Mesendoderm (in vitro differentiated cells): Measurements from ENCODE around the gene AGPS.

Experiments used
- DNase-seq: peaks from one replicate; pipeline ENCODE4 v3.0.0; 2013
- H2AK5ac ChIP-seq: 2 replicates; pipeline ENCODE4 v1.6.1; 2013; ENCODE audit warnings: low read length, inconsistent platforms
- H2BK120ac ChIP-seq: 2 replicates; pipeline ENCODE4 v1.6.1; 2013; ENCODE audit warnings: low read depth, mild to moderate bottlenecking, low read length, moderate library complexity, mixed read lengths
- H2BK15ac ChIP-seq: replicated peaks from 2 replicates; pipeline ENCODE4 v1.6.1; 2013; ENCODE audit warnings: low read depth, mild to moderate bottlenecking, moderate library complexity
- H2BK5ac ChIP-seq: 2 replicates; pipeline ENCODE4 v1.6.1; 2013; ENCODE audit warnings: low read length, inconsistent platforms
- H3K18ac ChIP-seq: 2 replicates; pipeline ENCODE4 v1.6.1; 2013; ENCODE audit warnings: mild to moderate bottlenecking, low read length, mixed read lengths
- H3K23ac ChIP-seq: one replicate; pipeline ENCODE4 v1.6.1; 2013; ENCODE audit warnings: low read length
- H3K27ac ChIP-seq: 2 replicates; pipeline ENCODE4 v1.5.1; 2013; ENCODE audit warnings: low read depth, mild to moderate bottlenecking, inconsistent platforms, low read length, moderate library complexity
- H3K27me3 ChIP-seq: 2 replicates; pipeline ENCODE4 v1.6.1; 2013; ENCODE audit warnings: low read length, control low read depth, mild to moderate bottlenecking, inconsistent platforms; ENCODE audit not compliant: insufficient read depth, poor library complexity
- H3K36me3 ChIP-seq: 2 replicates; pipeline ENCODE4 v1.6.1; 2013; ENCODE audit warnings: low read length, inconsistent platforms; ENCODE audit not compliant: control insufficient read depth, insufficient read depth
- H3K4ac ChIP-seq: one replicate; pipeline ENCODE4 v1.6.1; 2013; ENCODE audit warnings: low read depth, mild to moderate bottlenecking, low read length, moderate library complexity
- H3K4me1 ChIP-seq: 2 replicates; pipeline ENCODE4 v1.6.1; 2013; ENCODE audit warnings: low read depth, low read length, inconsistent platforms; ENCODE audit not compliant: control insufficient read depth
- H3K4me2 ChIP-seq: 2 replicates; pipeline ENCODE4 v1.6.1; 2013; ENCODE audit warnings: low read length
- H3K4me3 ChIP-seq: 2 replicates; pipeline ENCODE4 v1.5.1; 2013; ENCODE audit warnings: mild to moderate bottlenecking, low read length
- H3K56ac ChIP-seq: one replicate; pipeline ENCODE4 v1.6.1; 2013; ENCODE audit warnings: low read length
- H3K79me1 ChIP-seq: 2 replicates; pipeline ENCODE4 v1.6.1; 2013; ENCODE audit warnings: low read length, inconsistent platforms
- H3K79me2 ChIP-seq: 2 replicates; pipeline ENCODE4 v1.6.1; 2013; ENCODE audit warnings: mild to moderate bottlenecking, low read length; ENCODE audit not compliant: control insufficient read depth, insufficient read depth
- H3K9ac ChIP-seq: 2 replicates; pipeline ENCODE4 v1.6.1; 2013; ENCODE audit warnings: low read length, inconsistent platforms
- H4K5ac ChIP-seq: one replicate; pipeline ENCODE4 v1.6.1; 2013; ENCODE audit warnings: low read length
- H4K8ac ChIP-seq: one replicate; pipeline ENCODE4 v1.6.1; 2013; ENCODE audit warnings: low read depth, mild to moderate bottlenecking, control low read depth, low read length, moderate library complexity
- WGBS: extraction: QIAGEN DNeasy Blood & Tissue Kit; methylation state at CpG from one replicate; pipeline ENCODE4 v1.1.7; 2013; ENCODE audit warnings: low lambda C conversion rate, missing lambda C conversion rate; ENCODE audit not compliant: insufficient coverage; ENCODE audit errors: extremely low coverage; 5-methylcytosine and 5-hydroxymethylcytosine counted together

The AGPS gene

DNA sequence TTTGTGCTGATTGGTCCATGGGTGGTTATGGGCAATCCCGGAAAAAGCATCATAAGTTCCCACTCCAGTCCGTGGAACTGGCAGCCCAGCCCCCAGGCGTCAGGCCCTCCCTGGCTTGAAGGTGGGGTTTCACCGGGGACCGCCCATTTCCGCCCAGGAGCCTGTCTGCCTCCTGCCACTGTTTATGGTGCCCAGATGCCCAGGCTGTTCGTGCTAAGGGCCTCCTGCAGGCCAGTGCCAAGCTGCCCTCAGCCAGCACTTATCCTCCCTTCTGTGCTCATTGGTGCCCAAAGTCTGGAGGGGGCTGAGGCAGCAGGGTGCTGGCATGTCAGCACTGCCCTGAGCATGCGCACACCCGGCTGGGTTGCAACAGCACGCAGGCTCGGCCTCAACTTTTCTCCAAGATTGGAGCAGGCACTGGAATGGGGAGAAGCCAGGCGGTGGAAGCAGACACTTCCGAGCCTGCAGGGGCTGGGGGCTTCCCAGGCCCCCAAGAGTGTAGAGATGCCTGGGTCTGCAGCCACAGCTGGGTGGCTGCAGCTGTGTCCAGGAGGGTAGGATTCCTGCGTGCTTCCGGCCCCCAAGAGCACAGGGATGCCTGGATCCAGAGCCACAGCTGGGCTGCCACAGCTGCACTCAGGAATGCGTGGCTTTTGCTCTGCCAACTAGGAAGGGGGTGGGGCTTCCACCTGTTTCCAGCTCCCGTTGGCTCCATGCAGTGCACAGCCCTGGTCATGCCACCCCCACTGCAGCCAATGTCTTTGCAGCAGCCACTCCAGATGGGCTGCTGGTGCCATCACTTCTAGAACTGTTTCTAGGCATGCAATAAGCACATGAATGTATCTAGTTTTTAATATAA lies 74.0 kb downstream of the AGPS start:
- Histone ChIP-seq H3K27ac (no peak overlapping the region), H2AK5ac (no peak overlapping the region), H3K56ac (no peak overlapping the region), H4K5ac (no peak overlapping the region), H2BK120ac (no peak overlapping the region), H3K79me2 (no peaks in the 10 kb centered on the region), H3K4me2 (no peak overlapping the region), H2BK5ac (no peak overlapping the region), H3K79me1 (no peaks in the 10 kb centered on the region), H3K9ac (no peak overlapping the region), H4K8ac (no peak overlapping the region), H2BK15ac (no peak overlapping the region), H3K23ac (no peak overlapping the region), H3K4me3 (no peak overlapping the region), H3K18ac (no peak overlapping the region), H3K27me3 (no peaks in the 10 kb centered on the region), H3K4ac (no peak overlapping the region), H3K4me1 (no peaks in the 10 kb centered on the region), H3K36me3 (no peaks in the 10 kb centered on the region)
- no peak for DNase-seq
- no CpG with 5 or more reads among the region's 17 CpGs for WGBS

DNA sequence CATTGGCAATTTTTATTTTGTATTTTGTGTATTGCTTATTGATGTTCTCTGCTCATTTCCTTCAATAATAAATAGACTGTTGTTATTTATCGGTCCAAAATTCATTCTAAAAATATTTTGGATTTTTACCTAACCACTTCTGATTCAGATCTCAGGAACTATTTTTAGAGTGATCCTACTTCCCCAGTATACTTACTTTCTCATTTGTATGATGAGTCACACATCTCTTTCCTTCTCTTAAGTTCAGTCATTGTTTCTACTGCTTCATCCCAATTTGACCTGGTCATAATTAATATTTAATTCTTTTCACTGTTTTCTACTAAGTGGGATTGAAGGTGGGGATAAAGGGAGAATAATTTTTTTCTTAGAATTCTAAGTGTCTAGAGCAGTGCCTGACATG lies 75.1 kb downstream of the AGPS start:
- H3K27ac ChIP-seq: no peak overlapping the region
- H3K4me3 ChIP-seq: no peak overlapping the region
- no peak overlapping the region for H4K5ac ChIP-seq
- no peaks in the 10 kb centered on the region for H3K27me3 ChIP-seq
- H3K4me2 ChIP-seq: no peak overlapping the region
- H3K36me3 ChIP-seq: no peaks in the 10 kb centered on the region
- H3K23ac ChIP-seq: no peak overlapping the region
- no peak for DNase-seq
- H2BK120ac ChIP-seq: no peak overlapping the region
- H3K56ac ChIP-seq: no peak overlapping the region
- H3K79me1 ChIP-seq: no peaks in the 10 kb centered on the region
- no CpG with 5 or more reads among the region's 1 CpG for WGBS
- no peak overlapping the region for H3K4ac ChIP-seq
- no peak overlapping the region for H2AK5ac ChIP-seq
- H3K18ac ChIP-seq: no peak overlapping the region
- H2BK5ac ChIP-seq: no peak overlapping the region
- no peak overlapping the region for H3K9ac ChIP-seq
- H2BK15ac ChIP-seq: no peak overlapping the region
- H4K8ac ChIP-seq: no peak overlapping the region
- H3K79me2 ChIP-seq: no peaks in the 10 kb centered on the region
- no peaks in the 10 kb centered on the region for H3K4me1 ChIP-seq

DNA sequence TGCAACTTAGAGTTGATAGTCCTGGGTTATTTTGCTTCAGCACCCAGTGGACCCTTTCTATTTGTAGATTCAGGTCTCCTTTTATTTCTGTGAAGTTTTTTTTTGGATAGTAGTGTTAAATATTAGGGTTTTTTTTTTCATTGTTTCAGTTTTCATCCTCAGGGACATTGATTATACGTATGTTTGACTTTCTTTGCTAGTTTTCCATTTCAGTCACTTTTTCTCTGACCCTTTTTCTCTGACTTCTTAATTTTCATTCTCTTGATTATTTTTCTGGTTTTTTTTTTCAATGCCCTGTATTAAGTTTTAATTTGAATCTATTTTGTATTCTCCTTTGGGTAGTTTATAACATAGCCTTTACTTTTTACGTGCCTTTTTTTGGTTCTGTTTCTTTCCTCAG lies 79.4 kb downstream of the AGPS start:
- no peak for DNase-seq
- no peak overlapping the region for H2AK5ac ChIP-seq
- H3K36me3 ChIP-seq: no peaks in the 10 kb centered on the region
- no peak overlapping the region for H3K4me3 ChIP-seq
- H2BK5ac ChIP-seq: no peak overlapping the region
- no peak overlapping the region for H3K9ac ChIP-seq
- H2BK15ac ChIP-seq: no peak overlapping the region
- no peak overlapping the region for H2BK120ac ChIP-seq
- no peak overlapping the region for H3K4ac ChIP-seq
- no peak overlapping the region for H3K23ac ChIP-seq
- no peak overlapping the region for H4K5ac ChIP-seq
- no peaks in the 10 kb centered on the region for H3K79me2 ChIP-seq
- H3K27me3 ChIP-seq: no peaks in the 10 kb centered on the region
- no peak overlapping the region for H3K18ac ChIP-seq
- H3K79me1 ChIP-seq: no peaks in the 10 kb centered on the region
- WGBS: no CpG with 5 or more reads among the region's 2 CpGs
- H3K56ac ChIP-seq: no peak overlapping the region
- H3K27ac ChIP-seq: no peak overlapping the region
- no peaks in the 10 kb centered on the region for H3K4me1 ChIP-seq
- H4K8ac ChIP-seq: no peak overlapping the region
- no peak overlapping the region for H3K4me2 ChIP-seq

DNA sequence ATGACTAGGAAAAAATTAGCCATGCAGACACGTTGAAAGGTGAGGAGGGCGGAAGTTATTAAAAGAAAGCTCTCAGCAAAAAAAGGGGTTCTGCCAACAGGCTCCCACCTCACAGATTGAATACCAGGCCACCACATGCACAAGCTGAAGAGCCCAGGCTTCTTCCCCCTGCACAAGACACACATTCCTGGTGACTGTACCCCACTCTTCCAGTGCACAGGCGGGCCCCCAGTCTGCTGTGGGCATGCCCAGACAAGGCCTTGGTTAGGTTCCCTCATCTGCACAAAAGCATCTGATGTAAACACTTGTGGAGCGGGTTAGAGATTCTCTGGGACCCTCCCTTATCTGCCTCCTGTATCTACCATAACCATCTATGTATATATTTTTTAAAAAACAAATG lies 81.7 kb downstream of the AGPS start:
- Histone ChIP-seq H2AK5ac (no peak overlapping the region), H3K27ac (no peak overlapping the region), H4K8ac (no peak overlapping the region), H3K18ac (peak overlapping the region; percentile 52), H2BK120ac (peak overlapping the region; percentile 6), H3K9ac (no peak overlapping the region), H3K4me3 (no peak overlapping the region), H3K56ac (no peak overlapping the region), H2BK15ac (no peak overlapping the region), H3K23ac (no peak overlapping the region), H3K79me1 (no peaks in the 10 kb centered on the region), H3K4me1 (no peaks in the 10 kb centered on the region), H3K79me2 (no peaks in the 10 kb centered on the region), H3K4me2 (no peak overlapping the region), H3K36me3 (no peaks in the 10 kb centered on the region), H4K5ac (no peak overlapping the region), H2BK5ac (no peak overlapping the region), H3K4ac (no peak overlapping the region), H3K27me3 (no peaks in the 10 kb centered on the region)
- DNase-seq: no peak
- WGBS: no CpG with 5 or more reads among the region's 4 CpGs

DNA sequence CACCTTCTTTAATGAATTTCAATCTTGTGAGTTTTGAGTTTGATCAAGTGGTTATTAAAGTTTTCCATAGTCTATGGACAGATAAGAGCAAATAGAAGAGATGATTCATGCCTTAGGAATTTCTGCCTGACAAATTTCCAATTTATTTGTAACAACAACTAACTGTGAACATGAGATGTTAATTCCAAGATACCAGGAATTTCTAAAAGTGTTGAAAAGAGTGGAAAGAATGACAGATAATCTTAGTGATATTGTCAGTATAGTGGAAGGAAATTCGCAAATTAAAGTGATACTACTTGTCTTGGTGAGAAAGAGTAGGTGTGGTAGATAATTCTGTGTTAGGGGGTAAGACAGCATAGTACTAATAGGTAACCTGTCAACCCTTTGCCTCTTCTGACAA lies 82.4 kb downstream of the AGPS start:
- Histone ChIP-seq H3K23ac (no peak overlapping the region), H3K79me1 (no peaks in the 10 kb centered on the region), H2BK120ac (no peak overlapping the region), H3K9ac (no peak overlapping the region), H2BK15ac (no peak overlapping the region), H4K8ac (no peak overlapping the region), H2BK5ac (no peak overlapping the region), H3K4ac (no peak overlapping the region), H3K4me1 (no peaks in the 10 kb centered on the region), H3K4me2 (no peak overlapping the region), H3K4me3 (no peak overlapping the region), H3K79me2 (no peaks in the 10 kb centered on the region), H3K27me3 (no peaks in the 10 kb centered on the region), H3K18ac (no peak overlapping the region), H2AK5ac (no peak overlapping the region), H3K36me3 (no peaks in the 10 kb centered on the region), H3K56ac (no peak overlapping the region), H3K27ac (peak overlapping the region; percentile 17), H4K5ac (no peak overlapping the region)
- peak; percentile 82 for DNase-seq
- WGBS: no CpG with 5 or more reads among the region's 1 CpG

DNA sequence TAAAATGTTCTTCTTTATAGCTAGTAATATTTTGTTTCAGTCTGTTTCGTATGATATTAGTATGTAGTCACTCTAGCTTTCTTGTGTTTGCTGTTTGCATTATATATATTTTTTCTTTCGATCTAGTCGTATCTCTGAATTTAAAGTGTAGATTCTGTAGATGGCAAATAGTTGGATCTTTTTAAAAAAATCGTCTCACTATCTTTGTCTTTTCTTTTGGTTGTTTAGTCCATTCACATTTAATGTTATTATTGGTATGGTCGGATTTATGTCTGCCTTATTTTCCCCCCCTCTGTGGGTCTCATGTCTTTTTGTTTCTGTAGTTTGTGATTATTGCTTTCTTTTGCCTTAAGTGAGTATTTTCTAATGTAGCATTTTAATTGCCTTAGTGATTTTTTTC lies 84.3 kb downstream of the AGPS start:
- H3K79me1 ChIP-seq: no peaks in the 10 kb centered on the region
- H4K5ac ChIP-seq: no peak overlapping the region
- no peak overlapping the region for H2BK120ac ChIP-seq
- WGBS: no CpG with 5 or more reads among the region's 5 CpGs
- peak overlapping the region; percentile 57 for H2BK15ac ChIP-seq
- H3K27ac ChIP-seq: no peak overlapping the region
- H3K23ac ChIP-seq: no peak overlapping the region
- H3K56ac ChIP-seq: no peak overlapping the region
- H3K9ac ChIP-seq: no peak overlapping the region
- H3K36me3 ChIP-seq: no peaks in the 10 kb centered on the region
- no peak overlapping the region for H3K4me3 ChIP-seq
- H3K4ac ChIP-seq: no peak overlapping the region
- no peaks in the 10 kb centered on the region for H3K27me3 ChIP-seq
- H4K8ac ChIP-seq: no peak overlapping the region
- H2BK5ac ChIP-seq: no peak overlapping the region
- H2AK5ac ChIP-seq: no peak overlapping the region
- no peak overlapping the region for H3K4me2 ChIP-seq
- DNase-seq: no peak
- H3K4me1 ChIP-seq: no peaks in the 10 kb centered on the region
- H3K18ac ChIP-seq: no peak overlapping the region
- no peaks in the 10 kb centered on the region for H3K79me2 ChIP-seq
